Stimulated activated CD4-positive, alpha-beta T cell treated with anti-CD3 and anti-CD28 coated beads, Interleukin-15, amount 100 ng/mL, for 48 hours (primary cell): ENCODE measurements around the gene ZDHHC5.
"Not testable (repeated sequence)": the region's sequence is repeated elsewhere in the genome, so short reads cannot be mapped to it uniquely, and the experiment has no call there.

Experiments
- DNase-seq, 2 donors: peaks; one replicate each; pipeline ENCODE4 v3.0.0-alpha.2; 2020; ENCODE audit warnings: low read depth in 2 of 2

ZDHHC5 gene

GRCh38 chr11:57667117-57667735 is 688 bp upstream of the ZDHHC5 start:
- DNase-seq, result peak; percentile 87 to 95

- DNase-seq, result peak in 1 of 2 donors; percentile 24
Observed at GRCh38 chr11:57668434-57668782, 494 bp downstream of the ZDHHC5 start.

- DNase-seq, result no peak
Observed at GRCh38 chr11:57674251-57674650, 6.3 kb downstream of the ZDHHC5 start.

GRCh38 chr11:57675176-57675941 is 7.4 kb downstream of the ZDHHC5 start:
- DNase-seq, result no peak

GRCh38 chr11:57679396-57679795 is 11.5 kb downstream of the ZDHHC5 start:
- DNase-seq, result no peak

- no peak for DNase-seq
Observed at GRCh38 chr11:57680552-57680874, 12.6 kb downstream of the ZDHHC5 start.

GRCh38 chr11:57681168-57681567 is 13.3 kb downstream of the ZDHHC5 start:
- DNase-seq, result no peak

GRCh38 chr11:57690474-57690873 is 22.6 kb downstream of the ZDHHC5 start:
- not testable (repeated sequence) for DNase-seq

- DNase-seq, result no peak
Observed at GRCh38 chr11:57698843-57699365, 31.0 kb downstream of the ZDHHC5 start.

GRCh38 chr11:57699813-57700212 is 31.9 kb downstream of the ZDHHC5 start:
- DNase-seq, result no peak

GRCh38 chr11:57700425-57700824 is 32.5 kb downstream of the ZDHHC5 start:
- no peak for DNase-seq

- DNase-seq, result no peak
Observed at GRCh38 chr11:57703341-57703740, 35.4 kb downstream of the ZDHHC5 start.

GRCh38 chr11:57704932-57705331 is 37.0 kb downstream of the ZDHHC5 start:
- no peak for DNase-seq

GRCh38 chr11:57705432-57705831 is 37.5 kb downstream of the ZDHHC5 start:
- DNase-seq, result not testable (repeated sequence)

GRCh38 chr11:57709802-57710367 is 42.0 kb downstream of the ZDHHC5 start:
- no peak for DNase-seq

GRCh38 chr11:57711414-57712255 is 43.7 kb downstream of the ZDHHC5 start, which contains the start of gene MED19:
Gene MED19 (minus strand): TSS chr11:57712215. CDS start chr11:57712179, 36 bp downstream.
- DNase-seq, result peak; percentile 66

GRCh38 chr11:57712256-57713150 is 44.6 kb downstream of the ZDHHC5 start, which contains the start of gene TMX2:
Gene TMX2 (plus strand): TSS chr11:57712593. CDS start chr11:57712619, 26 bp downstream.
- DNase-seq, result peak; percentile 79 to 88

- no peak for DNase-seq
Observed at GRCh38 chr11:57713835-57714234, 45.9 kb downstream of the ZDHHC5 start.

- DNase-seq, result not testable (repeated sequence)
Observed at GRCh38 chr11:57716726-57717125, 48.8 kb downstream of the ZDHHC5 start.

- DNase-seq, result no peak
Observed at GRCh38 chr11:57727185-57727584, 59.3 kb downstream of the ZDHHC5 start.

- no peak for DNase-seq
Observed at GRCh38 chr11:57728829-57729228, 60.9 kb downstream of the ZDHHC5 start.
